K562 (cell line): ENCODE data around the gene IGIP. TPM values are rescaled to one million over a fixed set of nuclear protein-coding genes. Genes with fewer than 3 reads are reported as not detected.

ENCODE experiments used
- ATAC-seq: fragments of 200-7000 bp; cut with Tn5 transposase; 3 replicates; pipeline ENCODE4 v1.9.1; 2020; ENCODE audit warnings: moderate library complexity
- BruUV-seq: library from RNA; stranded (reverse); fragments of 400-500 nt; replicated peaks from 2 replicates; lab custom pipeline; 2021; lab: Mats Ljungman, UMichigan
- CTCF ChIA-PET: fragments of 300-600 bp; formaldehyde crosslinking; extraction: SDS; loops from one replicate; lab custom pipeline; 2021; ENCODE audit warnings: low intra/inter-chr PET ratio; lab: Yijun Ruan, JAX
- POLR2A ChIA-PET: fragments of 300-600, 350-650 bp; sonication (Branson Sonifier 250); formaldehyde crosslinking; extraction: SDS; loops from one replicate; lab custom pipeline; 2021; ENCODE audit warnings: antibody characterized with exemption, inconsistent platforms; lab: Yijun Ruan, JAX
- DNase-seq, 4 experiments: peaks; one replicate each; pipeline versions ENCODE4 v3.0.0 to v3.0.0-alpha.2; 2011 to 2018; ENCODE audit warnings: low spot score in 3 of 4, mixed read lengths in 3 of 4; ENCODE audit errors: extremely low read depth in 1 of 4
- FAIRE-seq: peaks from 2 replicates; lab custom pipeline; 2011; peaks lifted over from hg19 to GRCh38; lab: Jason Lieb, UNC
- H2AFZ ChIP-seq: 2 replicates; pipeline ENCODE4 v1.6.0; 2011; ENCODE audit warnings: low read depth, low read length, control low read depth, inconsistent platforms
- H3K27ac ChIP-seq: fragments of 200-600 bp; 3 replicates; pipeline ENCODE4 v1.8.0; 2011; ENCODE audit warnings: low read depth, mild to moderate bottlenecking, control low read depth, inconsistent platforms, low read length, moderate library complexity, mixed read lengths; ENCODE audit errors: extremely low read depth
- H3K27me3 ChIP-seq, 2 experiments: fragments of 300-600 bp in 1 of 2; 2 replicates in 1 of 2; 3 replicates in 1 of 2; pipeline versions ENCODE4 v1.6.0 to v1.8.0; 2011; ENCODE audit warnings: inconsistent platforms in 2 of 2, low read length in 2 of 2, mild to moderate bottlenecking in 1 of 2, mixed read lengths in 1 of 2, moderate library complexity in 1 of 2; ENCODE audit not compliant: control insufficient read depth in 2 of 2, insufficient read depth in 2 of 2
- H3K36me3 ChIP-seq: fragments of 300-600 bp; 3 replicates; pipeline ENCODE4 v1.8.0; 2011; ENCODE audit warnings: mild to moderate bottlenecking, low read length, inconsistent platforms; ENCODE audit not compliant: control insufficient read depth, insufficient read depth
- H3K4me1 ChIP-seq, 2 experiments: fragments of 200-600 bp in 1 of 2; replicated peaks in 1 of 2; 2 replicates in 1 of 2; 3 replicates in 1 of 2; pipeline versions ENCODE4 v1.5.1 to v1.8.0; 2011; ENCODE audit warnings: inconsistent platforms in 2 of 2, low read length in 2 of 2, mild to moderate bottlenecking in 1 of 2, mixed read lengths in 1 of 2, moderate library complexity in 1 of 2; ENCODE audit not compliant: control insufficient read depth in 2 of 2, insufficient read depth in 2 of 2
- H3K4me2 ChIP-seq: 2 replicates; pipeline ENCODE4 v1.6.1; 2011; ENCODE audit warnings: low read length, control low read depth, inconsistent platforms, mixed read lengths; ENCODE audit not compliant: insufficient read depth
- H3K4me3 ChIP-seq: fragments of 200-600 bp; sonication (generic), shearing (Covaris generic); 2 replicates; pipeline ENCODE4 v1.5.1; 2016; ENCODE audit warnings: control low read depth, inconsistent platforms
- H3K79me2 ChIP-seq: fragments of 200-600 bp; 3 replicates; pipeline ENCODE4 v1.8.0; 2011; ENCODE audit warnings: low read length, inconsistent platforms; ENCODE audit not compliant: control insufficient read depth, insufficient read depth
- H3K9ac ChIP-seq, 2 experiments: 2 replicates each; pipeline versions ENCODE4 v1.6.0 to v1.6.1; 2011; ENCODE audit warnings: low read depth in 2 of 2, low read length in 2 of 2, control low read depth in 1 of 2, inconsistent platforms in 1 of 2, mild to moderate bottlenecking in 1 of 2, mixed read lengths in 1 of 2; ENCODE audit not compliant: insufficient read depth in 1 of 2
- H3K9me1 ChIP-seq: one replicate; pipeline ENCODE4 v1.6.0; 2011; ENCODE audit warnings: inconsistent platforms, mild to moderate bottlenecking, low read length, moderate library complexity; ENCODE audit not compliant: control insufficient read depth, insufficient read depth
- H3K9me3 ChIP-seq: replicated peaks from 2 replicates; pipeline ENCODE4 v1.5.1; 2011; ENCODE audit warnings: low read depth, low read length, inconsistent platforms; ENCODE audit not compliant: control insufficient read depth, insufficient read depth
- H4K20me1 ChIP-seq: replicated peaks from 2 replicates; pipeline ENCODE4 v1.6.1; 2011; ENCODE audit warnings: low read length, inconsistent platforms, mixed read lengths; ENCODE audit not compliant: control insufficient read depth, insufficient read depth
- BCL6 ChIP-seq: fragments of 250-450 bp; sonication (Bioruptor Pico); IDR thresholded peaks from 2 replicates; pipeline ENCODE4 v1.4.0; 2020
- CBX2 ChIP-seq: fragments of 200-600 bp; sonication (generic); IDR thresholded peaks from one replicate; pipeline ENCODE4 v1.6.1; 2012; ENCODE audit warnings: mild to moderate bottlenecking, low read length, inconsistent platforms; ENCODE audit not compliant: insufficient read depth, poor library complexity, severe bottlenecking
- CREBBP ChIP-seq: IDR thresholded peaks from one replicate; pipeline ENCODE4 v1.6.1; 2012; ENCODE audit warnings: low read depth, mild to moderate bottlenecking, control low read depth, inconsistent platforms, low read length
- HBP1 ChIP-seq: fragments of 450-650 bp; formaldehyde crosslinking; IDR thresholded peaks from 2 replicates; pipeline ENCODE4 v1.4.0; 2022; ENCODE audit warnings: missing genetic modification characterization
- HNRNPH1 ChIP-seq: fragments of 200-400 bp; formaldehyde crosslinking; optimal IDR thresholded peaks from 2 replicates; pipeline ENCODE3; 2017; ENCODE audit warnings: low read depth, mild to moderate bottlenecking, low read length, moderate library complexity
- MTF1 ChIP-seq: fragments of 250-450 bp; sonication (Bioruptor Pico); IDR thresholded peaks from 2 replicates; pipeline ENCODE4 v1.9.0; 2021; ENCODE audit warnings: moderate library complexity, mild to moderate bottlenecking, inconsistent platforms, borderline replicate concordance
- NELFE ChIP-seq: IDR thresholded peaks from 2 replicates; pipeline ENCODE4 v1.6.1; 2011; ENCODE audit warnings: mild to moderate bottlenecking; ENCODE audit not compliant: insufficient read depth, insufficient read length
- NR2F6 ChIP-seq: fragments of 450-650 bp; formaldehyde crosslinking; IDR thresholded peaks from 2 replicates; pipeline ENCODE4 v1.4.0; 2020; ENCODE audit warnings: mild to moderate bottlenecking
- OTX1 ChIP-seq: fragments of 450-650 bp; formaldehyde crosslinking; IDR thresholded peaks from 2 replicates; pipeline ENCODE4 v1.4.0; 2022; ENCODE audit warnings: mild to moderate bottlenecking
- PTRF ChIP-seq: fragments of 450-650 bp; IDR thresholded peaks from 2 replicates; pipeline ENCODE4 v1.6.1; 2016; ENCODE audit warnings: mild to moderate bottlenecking, missing genetic modification characterization, missing compliant biosample characterization
- RBM34 ChIP-seq: fragments of 200-400 bp; formaldehyde crosslinking; IDR thresholded peaks from 2 replicates; pipeline ENCODE4 v1.6.1; 2018; ENCODE audit warnings: low read length, borderline replicate concordance; ENCODE audit not compliant: insufficient read depth
- SIRT6 ChIP-seq: IDR thresholded peaks from one replicate; pipeline ENCODE4 v1.6.1; 2012; ENCODE audit warnings: low read depth, mild to moderate bottlenecking, control low read depth, inconsistent platforms, low read length, moderate library complexity
- TAL1 ChIP-seq: fragments of 450-650 bp; IDR thresholded peaks from 2 replicates; pipeline ENCODE4 v1.6.1; 2016; ENCODE audit warnings: mild to moderate bottlenecking
- THRB ChIP-seq: fragments of 450-650 bp; formaldehyde crosslinking; conservative IDR thresholded peaks from 2 replicates; pipeline ENCODE4 v1.4.0; 2022; ENCODE audit warnings: mild to moderate bottlenecking, missing genetic modification characterization
- ZBTB7A ChIP-seq: IDR thresholded peaks from 2 replicates; pipeline ENCODE4 v1.6.1; 2011; ENCODE audit warnings: low read depth, mild to moderate bottlenecking, low read length, moderate library complexity, borderline replicate concordance; ENCODE audit not compliant: control insufficient read depth
- ZNF239 ChIP-seq: fragments of 250-450 bp; sonication (Bioruptor Pico); IDR thresholded peaks from 2 replicates; pipeline ENCODE4 v1.4.0; 2020; ENCODE audit warnings: mild to moderate bottlenecking
- ZNF408 ChIP-seq: fragments of 250-450 bp; sonication (Bioruptor Pico); IDR thresholded peaks from 2 replicates; pipeline ENCODE4 v1.4.0; 2020; ENCODE audit warnings: low read depth, mild to moderate bottlenecking, moderate library complexity
- ZNF431 ChIP-seq: sonication (generic); formaldehyde crosslinking; IDR thresholded peaks from 2 replicates; pipeline ENCODE4 v1.8.0; 2022; ENCODE audit warnings: mild to moderate bottlenecking, missing genetic modification reagents
- ZNF644 ChIP-seq: fragments of 200-800 bp; sonication (Bioruptor generic); IDR thresholded peaks from 2 replicates; pipeline ENCODE4 v1.6.1; 2016; ENCODE audit warnings: low read depth, missing genetic modification characterization, missing compliant biosample characterization
- ZNF75A ChIP-seq: fragments of 450-650 bp; formaldehyde crosslinking; IDR thresholded peaks from 2 replicates; pipeline ENCODE4 v1.4.0; 2020; ENCODE audit warnings: mild to moderate bottlenecking
- whole genome bisulfite sequencing: fragments of 100-300 bp; shearing (Covaris generic); methylation state at CpG from one replicate; pipeline ENCODE4 v1.1.6; 2016; ENCODE audit warnings: low coverage, mixed read lengths; ENCODE audit not compliant: insufficient coverage; ENCODE audit errors: missing lambda C conversion rate; 5-methylcytosine and 5-hydroxymethylcytosine counted together
- in situ Hi-C: fragments of 300-500 bp; cut with MboI; formaldehyde crosslinking; loops from 4 replicates; pipeline ENCODE4 v1.15.0; 2018; ENCODE audit warnings: inconsistent platforms, mixed read lengths
- intact Hi-C: fragments of 100-400 bp; cut with micrococcal nuclease; formaldehyde crosslinking; loops from 2 replicates; pipeline ENCODE4 v1.14.2; 2022
- polyA plus RNA-seq, 8 experiments: library from polyadenylated mRNA; depleted of rRNA in 4 of 8; stranded (reverse) in 5 of 8; unstranded in 3 of 8; fragments of >200 nt; fragmentation: Nextera tagmentation in 2 of 8; fragmentation: Illumina TruSeq in 1 of 8; extraction: Ambion mirVana in 2 of 8; extraction: Trizol in 1 of 8; gene quantifications; 2 replicates each; pipeline versions ENCODE4 v1.2.1 to v1.2.3, GENCODE V29; 2011 to 2014; ENCODE audit warnings: inconsistent platforms in 1 of 8, missing spikeins in 1 of 8
- total RNA-seq, 7 experiments: library from RNA; depleted of rRNA in 6 of 7; stranded (reverse); fragments of >200 nt in 6 of 7; fragmentation: Illumina TruSeq in 2 of 7; extraction: Trizol in 2 of 7; gene quantifications; 2 replicates each; pipeline versions ENCODE4 v1.2.1 to v1.2.3, GENCODE V29; 2011 to 2021; ENCODE audit warnings: low replicate concordance in 1 of 7

The IGIP gene
- total and polyA plus RNA-seq, 9 of the 15 experiments (the other 6 are each of a cell fraction or from before 2014, with no cell fraction given) = 0.52 to 1.6 (median 1.2) TPM

- no peaks in the 10 kb centered on the region for H3K9me3 ChIP-seq
- H2AFZ ChIP-seq = no peak overlapping the region
- no peaks in the 10 kb centered on the region for H3K9me1 ChIP-seq
- peaks cover 31 to 32% of the 10 kb centered on the region in 2 experiments for H3K4me1 ChIP-seq
- H3K4me2 ChIP-seq = peak overlapping the region; percentile 89; the same call in 1 of the 2 replicates
- H3K36me3 ChIP-seq = no peaks in the 10 kb centered on the region; the same call in 2 of the 3 replicates
- H3K9ac ChIP-seq = peak overlapping the region in 1 of 2 experiments; percentile 64; a peak in 2 of 4 replicates
- in situ Hi-C loops = no loop called here
- H4K20me1 ChIP-seq = peaks cover 6% of the 10 kb centered on the region; the same call in 1 of the 2 replicates
- ATAC-seq (no peak), FAIRE-seq (no peak), DNase-seq (no peak)
- ChIA-PET CTCF (no interaction called here), POLR2A (interaction anchor here (0.8 to 2.2 kb wide), 4 partner anchors 12 to 59 kb away, joined by 3 to 5 read pairs (median 4); no protein-coding TSS in a partner anchor)
- intact Hi-C loops = loop anchor here (10.0 kb wide), 2 partner anchors 605 to 1505 kb away; partner anchors contain the start of gene DIAPH1
- peak overlapping the region; percentile 78; the same call in 2 of the 3 replicates for H3K27ac ChIP-seq
- no TSS peak for BruUV-seq
- peak overlapping the region; percentile 64 for H3K4me3 ChIP-seq
- WGBS = 30% methylated on average over 2 of the region's 2 CpGs
- H3K27me3 ChIP-seq = no peaks in the 10 kb centered on the region
- H3K79me2 ChIP-seq = peaks cover 66% of the 10 kb centered on the region
- no peak for TF ChIP-seq ZNF408 (CRISPR knock-in tag)
- no peak for TF ChIP-seq TAL1
- TF ChIP-seq HBP1 (CRISPR knock-in tag) = no peak
- TF ChIP-seq NELFE = no peak
- TF ChIP-seq MTF1 (CRISPR knock-in tag) = no peak
- no peak for TF ChIP-seq SIRT6
- no peak for TF ChIP-seq ZNF239 (CRISPR knock-in tag)
- peak; percentile 91 for TF ChIP-seq CBX2
- no peak for TF ChIP-seq CREBBP
- TF ChIP-seq NR2F6 = no peak
- no peak for TF ChIP-seq ZNF75A (CRISPR knock-in tag)
- no peak for TF ChIP-seq ZNF644 (tag)
- TF ChIP-seq HNRNPH1 = no peak
- TF ChIP-seq RBM34 = no peak
- no peak for TF ChIP-seq ZBTB7A
- no peak for TF ChIP-seq THRB (CRISPR knock-in tag)
- TF ChIP-seq OTX1 = no peak
- no peak for TF ChIP-seq PTRF (tag)
- TF ChIP-seq ZNF431 (CRISPR knock-in tag) = no peak
- TF ChIP-seq BCL6 (CRISPR knock-in tag) = no peak
Measured at GRCh38 chr5:140109759-140110645, 15.7 kb upstream of the IGIP start.
